Occipital lobe (tissue), 2 donors: Measurements from ENCODE around the gene CLK2. TPM values are rescaled to one million over a fixed set of nuclear protein-coding genes. Genes with fewer than 3 reads are reported as not detected.
"Not testable (repeated sequence)": the region's sequence is repeated elsewhere in the genome, so short reads cannot be mapped to it uniquely, and the experiment has no call there.

Experiments
- DNase-seq: peaks from one replicate; lab custom pipeline; 2025; lab: John Stamatoyannopoulos, UW
- total RNA-seq: library from RNA; depleted of rRNA; stranded (reverse); fragments of >200 nt; gene quantifications from one replicate; pipeline ENCODE4 v1.2.3, GENCODE V29; 2014

The CLK2 gene
- total RNA-seq, 1 donor from 2014 or later: 26.5 TPM

DNA sequence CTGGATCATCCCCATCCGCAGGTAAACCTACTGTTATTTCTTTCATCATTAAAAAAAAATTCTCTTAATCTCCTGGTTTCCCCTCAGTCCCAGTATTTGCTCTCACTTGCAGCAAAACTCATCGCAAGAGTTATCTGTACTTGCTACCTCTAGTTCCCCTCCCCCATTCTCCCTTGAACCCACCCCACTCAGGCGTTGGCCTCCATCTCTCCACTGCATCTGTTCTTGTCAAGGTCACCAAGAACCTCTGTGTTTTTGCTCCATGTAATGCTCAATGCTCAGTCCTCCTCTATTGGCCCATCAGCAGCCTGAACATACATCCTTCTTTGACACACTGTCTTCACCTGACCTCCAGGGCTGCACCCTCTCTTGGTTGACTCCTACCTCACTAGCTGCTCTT, 23.4 kb upstream of the CLK2 start:
- no peak for DNase-seq

DNA sequence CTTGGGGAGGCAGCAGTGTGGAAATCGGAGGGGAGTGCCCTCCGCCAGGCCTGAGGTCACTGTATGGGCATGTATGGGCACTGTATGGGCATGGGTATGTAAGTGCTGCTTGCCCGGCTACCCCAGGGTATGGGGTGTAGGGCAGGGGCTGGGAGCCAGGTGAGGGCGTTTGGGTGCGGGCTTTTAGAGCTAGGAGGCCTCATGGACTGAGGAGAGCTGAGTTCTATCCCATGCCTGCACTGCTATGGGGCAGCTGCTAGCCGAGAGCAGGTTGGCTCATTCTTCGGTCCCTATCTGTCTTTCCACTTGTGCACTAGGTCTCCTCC, 22.6 kb upstream of the CLK2 start:
- no peak for DNase-seq

GRCh38 chr1:155295183-155295941, 22.1 kb upstream of the CLK2 start:
- DNase-seq: no peak

DNA sequence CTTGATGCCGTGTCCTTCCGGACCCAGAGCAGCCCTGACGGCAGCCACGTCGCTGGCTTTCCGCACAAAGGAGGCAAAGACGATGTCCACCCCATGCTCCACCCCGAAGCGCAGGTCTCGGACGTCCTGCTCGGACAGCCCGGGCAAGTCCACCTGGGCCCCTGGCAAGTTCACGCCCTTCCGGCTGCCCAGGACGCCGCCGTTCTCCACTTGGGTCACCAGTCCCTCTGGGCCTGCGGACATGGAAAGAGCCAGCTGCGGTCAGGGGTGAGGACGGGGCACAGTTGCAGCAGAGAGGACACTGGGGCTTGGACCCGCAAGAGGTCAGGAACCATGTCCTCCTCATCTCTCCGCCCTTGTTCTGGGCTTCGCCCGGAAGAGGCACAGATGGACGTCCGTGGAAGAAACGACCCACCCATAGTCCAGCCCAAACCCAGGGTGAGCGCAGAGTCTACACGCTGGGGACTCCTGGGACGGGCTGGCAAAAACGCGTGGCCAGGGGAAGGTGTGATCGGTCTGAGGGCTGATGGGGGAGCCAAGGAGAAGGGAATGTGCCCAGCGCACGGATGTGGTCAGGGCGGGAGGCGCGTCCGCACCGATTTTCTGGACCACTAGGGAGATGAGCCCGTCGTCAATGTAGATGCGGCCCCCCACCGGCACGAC, 21.3 kb upstream of the CLK2 start:
- DNase-seq: no peak

DNA sequence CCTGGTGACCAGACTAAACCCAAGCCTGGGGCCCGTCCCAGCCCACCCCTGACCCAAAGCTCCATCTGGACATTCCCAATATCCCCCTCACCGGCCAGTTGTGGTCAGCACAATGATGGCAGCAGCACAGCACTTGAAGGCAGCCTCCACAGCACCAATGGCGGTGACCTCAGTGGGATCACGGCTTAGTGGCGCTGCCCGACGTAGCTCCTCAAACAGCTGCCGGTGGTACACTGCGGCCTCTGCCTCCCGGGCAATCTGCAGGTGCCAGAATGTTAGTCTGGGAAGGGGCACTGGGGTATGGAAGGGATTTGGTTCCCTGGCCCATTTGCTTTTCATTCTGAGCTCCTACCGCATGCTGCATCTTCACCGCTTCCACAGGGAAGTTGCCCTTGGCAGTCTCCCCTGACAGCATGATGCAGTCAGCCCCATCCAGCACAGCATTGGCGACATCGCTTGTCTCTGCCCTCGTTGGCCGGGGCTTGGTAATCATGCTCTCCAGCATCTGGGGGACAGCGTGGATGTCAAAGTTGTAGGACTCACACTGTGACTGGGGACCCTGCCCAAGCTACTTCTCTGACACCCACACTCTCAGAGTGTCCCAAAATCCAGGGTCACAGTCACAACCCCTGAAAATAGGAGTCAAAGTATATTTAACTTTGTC, 19.9 kb upstream of the CLK2 start:
- DNase-seq: no peak

GRCh38 chr1:155291006-155291405, 17.7 kb upstream of the CLK2 start:
- DNase-seq: not testable (repeated sequence)

- DNase-seq: no peak
Measured at GRCh38 chr1:155287987-155288543, 14.8 kb upstream of the CLK2 start.

DNA sequence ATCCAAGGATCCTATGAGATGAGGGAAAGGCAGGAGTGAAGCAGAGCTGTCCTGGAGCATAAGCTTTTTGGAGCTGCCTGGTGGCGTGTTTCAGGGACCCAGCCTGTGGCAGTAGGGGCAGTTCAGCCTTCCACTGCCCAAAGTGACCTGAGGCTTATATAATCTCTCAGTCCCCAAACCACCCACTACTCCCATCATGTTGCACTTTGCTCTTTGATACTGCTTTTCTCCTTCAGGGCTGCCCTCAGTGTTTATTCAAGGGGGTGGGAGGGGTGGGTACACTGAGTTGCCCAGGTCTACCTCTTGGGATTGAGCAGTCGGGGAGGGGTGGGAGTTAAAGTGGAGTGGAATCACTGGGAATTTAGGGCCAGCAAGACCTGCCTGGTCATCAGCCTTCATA, 13.2 kb upstream of the CLK2 start:
- no peak for DNase-seq

DNA sequence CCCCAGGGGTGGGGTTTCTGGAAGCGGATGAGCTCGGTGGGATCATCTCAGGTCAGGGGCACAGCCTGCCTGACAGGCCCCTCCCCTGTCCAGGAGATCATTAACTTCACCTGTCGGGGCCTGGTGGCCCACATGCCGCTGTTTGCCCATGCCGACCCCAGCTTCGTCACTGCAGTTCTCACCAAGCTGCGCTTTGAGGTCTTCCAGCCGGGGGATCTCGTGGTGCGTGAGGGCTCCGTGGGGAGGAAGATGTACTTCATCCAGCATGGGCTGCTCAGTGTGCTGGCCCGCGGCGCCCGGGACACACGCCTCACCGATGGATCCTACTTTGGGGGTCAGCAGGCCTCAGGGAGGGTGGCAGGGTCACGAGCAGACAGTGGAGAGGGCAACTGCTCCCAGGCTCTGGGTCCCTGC, 12.3 kb upstream of the CLK2 start:
- no peak for DNase-seq

DNA sequence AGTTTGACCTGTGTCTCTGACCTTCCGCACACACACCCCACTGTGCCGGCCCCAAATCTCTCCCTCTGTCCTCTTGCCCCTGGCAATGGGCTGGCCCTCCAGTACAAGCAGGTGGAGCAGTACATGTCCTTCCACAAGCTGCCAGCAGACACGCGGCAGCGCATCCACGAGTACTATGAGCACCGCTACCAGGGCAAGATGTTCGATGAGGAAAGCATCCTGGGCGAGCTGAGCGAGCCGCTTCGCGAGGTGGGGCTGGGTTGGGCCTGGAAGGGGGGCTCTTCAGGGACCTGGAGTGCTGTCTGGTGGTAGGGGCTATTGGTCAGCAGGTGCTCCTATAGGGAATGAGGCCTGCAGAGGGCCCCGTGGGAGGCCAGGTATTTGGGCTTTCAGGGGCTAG, 11.8 kb upstream of the CLK2 start:
- no peak for DNase-seq

DNA sequence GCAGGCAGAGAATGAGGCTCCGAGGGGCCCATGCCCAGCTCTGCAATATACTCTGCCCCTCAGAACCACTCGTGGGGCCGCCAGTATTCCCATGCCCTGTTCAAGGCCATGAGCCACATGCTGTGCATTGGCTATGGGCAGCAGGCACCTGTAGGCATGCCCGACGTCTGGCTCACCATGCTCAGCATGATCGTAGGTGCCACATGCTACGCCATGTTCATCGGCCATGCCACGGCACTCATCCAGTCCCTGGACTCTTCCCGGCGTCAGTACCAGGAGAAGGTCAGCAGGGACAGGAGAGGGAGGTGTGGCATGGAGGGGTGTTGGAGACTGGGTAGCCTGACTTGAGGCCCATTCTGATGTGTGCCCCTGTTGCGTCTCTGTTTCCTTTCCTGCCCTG, 11.2 kb upstream of the CLK2 start:
- no peak for DNase-seq

GRCh38 chr1:155282488-155283091, 9.3 kb upstream of the CLK2 start:
- no peak for DNase-seq

DNA sequence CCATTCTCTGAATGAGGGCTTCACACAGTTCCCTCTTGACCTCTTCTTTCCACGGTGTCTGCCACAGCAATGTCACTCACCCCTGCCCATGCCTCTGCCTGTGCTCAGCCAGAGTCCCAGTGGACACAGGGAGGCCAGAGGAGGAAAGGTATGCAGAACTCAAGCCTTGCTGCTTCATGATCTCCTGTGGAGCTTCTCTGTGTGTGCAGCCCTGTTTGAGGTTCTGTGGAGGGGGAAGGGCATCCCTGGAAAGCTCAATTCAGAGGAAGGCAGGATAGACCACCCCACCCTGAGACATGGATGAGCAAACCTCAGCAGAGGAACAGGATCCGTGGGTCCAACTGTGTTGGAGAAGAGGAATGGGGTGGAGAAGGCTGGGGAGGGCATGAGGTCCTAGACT, 6.0 kb upstream of the CLK2 start:
- DNase-seq: no peak

GRCh38 chr1:155278689-155279160, 5.4 kb upstream of the CLK2 start:
- no peak for DNase-seq

GRCh38 chr1:155277902-155278688, 4.8 kb upstream of the CLK2 start:
- DNase-seq: no peak

GRCh38 chr1:155277070-155277901, 4.0 kb upstream of the CLK2 start, which contains the start of gene HCN3:
HCN3 (plus strand) TSS chr1:155277463; CDS start chr1:155277591, 128 bp downstream.
- DNase-seq: peak; percentile 96

DNA sequence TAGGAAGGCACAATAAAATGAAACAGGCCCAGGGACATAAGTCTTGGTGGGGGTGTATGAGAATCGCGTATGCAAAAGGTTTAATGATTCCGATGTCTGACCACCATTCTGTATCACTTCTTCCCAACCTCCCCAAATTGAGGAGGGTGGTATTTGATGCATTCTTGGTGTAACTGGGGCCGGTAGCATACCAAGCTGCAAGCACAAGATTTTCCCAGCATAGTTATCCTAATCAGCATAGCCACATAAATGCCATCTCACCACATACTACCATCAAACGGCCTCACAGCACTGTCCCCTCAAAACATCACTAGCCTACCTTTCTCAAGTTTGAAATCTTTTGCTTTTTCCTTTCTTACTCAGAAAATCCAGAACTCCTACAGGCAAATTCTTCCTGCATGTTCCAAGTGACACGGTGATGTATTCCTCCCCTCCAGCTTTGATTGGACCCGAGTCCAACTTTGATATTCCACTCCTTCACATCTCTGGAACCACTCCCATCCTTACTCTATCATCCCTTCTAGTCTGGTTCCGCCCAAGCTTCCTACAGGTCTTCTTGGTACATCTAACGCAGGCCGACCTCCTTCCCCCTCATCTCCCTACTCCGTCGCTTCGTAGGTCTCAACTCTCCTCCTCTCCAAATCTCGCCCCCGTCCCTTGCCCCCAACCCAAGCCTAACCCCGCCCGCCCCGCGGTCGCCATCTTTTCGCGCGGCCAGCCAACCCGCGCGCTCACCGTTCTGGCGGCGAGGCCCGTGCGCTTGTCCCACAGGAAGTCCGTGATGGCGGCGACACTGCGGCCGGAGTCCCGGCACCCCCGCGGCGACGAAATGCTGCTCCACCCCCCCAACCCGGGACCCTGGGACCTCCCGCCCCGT, 600 bp downstream of the CLK2 start:
- DNase-seq: no peak

GRCh38 chr1:155269381-155269780, 3.9 kb downstream of the CLK2 start:
- DNase-seq: no peak

DNA sequence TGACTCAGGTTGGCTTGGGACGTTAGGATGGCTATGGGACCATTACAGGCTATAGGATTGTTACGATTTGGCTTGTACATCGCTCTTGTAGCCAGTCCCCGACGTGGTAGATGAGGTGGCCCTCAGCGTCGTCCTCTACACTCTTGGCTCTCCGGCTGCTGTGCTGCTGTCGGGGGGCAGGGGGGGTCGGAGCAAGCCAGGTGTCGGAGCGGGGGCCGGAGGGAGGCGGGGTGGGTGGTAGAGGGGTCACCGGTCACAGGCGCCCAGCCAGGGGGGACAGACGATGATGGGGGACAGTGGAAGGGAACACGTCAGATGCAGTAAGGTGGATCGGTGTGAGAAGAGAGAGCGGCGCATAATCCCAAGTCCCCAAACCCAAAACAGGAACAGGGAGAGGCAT, 4.7 kb downstream of the CLK2 start:
- no peak for DNase-seq
